ENCODE data around the gene ZDHHC14. TPM values are rescaled to one million over a fixed set of nuclear protein-coding genes. Genes with fewer than 3 reads are reported as not detected.

Gene ZDHHC14
- total and polyA plus RNA-seq, 8 donors, result 8.2 to 33.2 (median 25.8) TPM

- intact Hi-C loops (cut with DNase I), result no loop called here
- DNase-seq, result no peak
- H3K27ac ChIP-seq, result no peak overlapping the region
Observed at GRCh38 chr6:157385482-157385881, 4.5 kb downstream of the ZDHHC14 start.

GRCh38 chr6:157386023-157386422, 5.0 kb downstream of the ZDHHC14 start:
- Histone ChIP-seq H3K4me1 (peaks cover 6 to 15% of the 10 kb centered on the region in 2 donors), H3K4me3 (no peak overlapping the region), H3K27me3 (no peaks in the 10 kb centered on the region), H3K36me3 (no peaks in the 10 kb centered on the region), H3K27ac (no peak overlapping the region), H3K9me3 (peaks cover 0 to 13% of the 10 kb centered on the region in 2 donors)
- DNase-seq (no peak), ATAC-seq (no peak)
- intact Hi-C loops (cut with DNase I), result no loop called here
- TF ChIP-seq CTCF (IDR thresholded peaks at IDR 0.05), result no peak

More at GRCh38 chr6:157385482-157385881, 4.5 kb downstream of the ZDHHC14 start:
- H3K4me3 ChIP-seq, result no peak overlapping the region
- no peak for ATAC-seq
- H3K4me1 ChIP-seq, result peaks cover 6 to 15% of the 10 kb centered on the region in 2 donors
- H3K27me3 ChIP-seq, result no peaks in the 10 kb centered on the region
- peaks cover 0 to 7% of the 10 kb centered on the region in 2 donors for H3K9me3 ChIP-seq
- H3K36me3 ChIP-seq, result no peaks in the 10 kb centered on the region
- no peak for TF ChIP-seq CTCF (IDR thresholded peaks at IDR 0.05)

GRCh38 chr6:157386454-157386853, 5.5 kb downstream of the ZDHHC14 start:
- H3K4me3 ChIP-seq, result no peak overlapping the region
- ATAC-seq (no peak), DNase-seq (no peak)
- no peaks in the 10 kb centered on the region for H3K27me3 ChIP-seq
- peaks cover 6 to 15% of the 10 kb centered on the region in 2 donors for H3K4me1 ChIP-seq
- no peaks in the 10 kb centered on the region for H3K36me3 ChIP-seq
- H3K27ac ChIP-seq, result no peak overlapping the region
- intact Hi-C loops (cut with DNase I), result no loop called here
- H3K9me3 ChIP-seq, result peaks cover 0 to 16% of the 10 kb centered on the region in 2 donors
- no peak for TF ChIP-seq CTCF (IDR thresholded peaks at IDR 0.05)

- no peak for TF ChIP-seq CTCF (IDR thresholded peaks at IDR 0.05)
- DNase-seq, result no peak
- Histone ChIP-seq H3K36me3 (no peaks in the 10 kb centered on the region), H3K9me3 (peaks cover 0 to 16% of the 10 kb centered on the region in 2 donors), H3K27me3 (no peaks in the 10 kb centered on the region), H3K4me3 (no peak overlapping the region), H3K4me1 (peaks cover 0 to 7% of the 10 kb centered on the region in 2 donors), H3K27ac (no peak overlapping the region)
- intact Hi-C loops (cut with DNase I), result no loop called here
- ATAC-seq, result no peak
Observed at GRCh38 chr6:157388924-157389323, 7.9 kb downstream of the ZDHHC14 start.

- TF ChIP-seq CTCF (IDR thresholded peaks at IDR 0.05), result no peak
- Histone ChIP-seq H3K4me3 (no peak overlapping the region), H3K36me3 (no peaks in the 10 kb centered on the region), H3K4me1 (peaks cover 0 to 9% of the 10 kb centered on the region in 2 donors), H3K27me3 (no peaks in the 10 kb centered on the region), H3K27ac (no peak overlapping the region), H3K9me3 (peaks cover 0 to 16% of the 10 kb centered on the region in 2 donors)
- intact Hi-C loops (cut with DNase I), result no loop called here
- DNase-seq (no peak), ATAC-seq (no peak)
Observed at GRCh38 chr6:157390273-157391060, 9.5 kb downstream of the ZDHHC14 start.

Data from left lung (tissue), 10 donors.